ENCODE results near the gene RFT1.
"Not testable (repeated sequence)": the region's sequence is repeated elsewhere in the genome, so short reads cannot be mapped to it uniquely, and the experiment has no call there.

The RFT1 gene

GRCh38 chr3:53071882-53072431, 58.3 kb downstream of the RFT1 start:
- DNase-seq (ENCODE audit: low read depth, low spot score), result no peak

DNA sequence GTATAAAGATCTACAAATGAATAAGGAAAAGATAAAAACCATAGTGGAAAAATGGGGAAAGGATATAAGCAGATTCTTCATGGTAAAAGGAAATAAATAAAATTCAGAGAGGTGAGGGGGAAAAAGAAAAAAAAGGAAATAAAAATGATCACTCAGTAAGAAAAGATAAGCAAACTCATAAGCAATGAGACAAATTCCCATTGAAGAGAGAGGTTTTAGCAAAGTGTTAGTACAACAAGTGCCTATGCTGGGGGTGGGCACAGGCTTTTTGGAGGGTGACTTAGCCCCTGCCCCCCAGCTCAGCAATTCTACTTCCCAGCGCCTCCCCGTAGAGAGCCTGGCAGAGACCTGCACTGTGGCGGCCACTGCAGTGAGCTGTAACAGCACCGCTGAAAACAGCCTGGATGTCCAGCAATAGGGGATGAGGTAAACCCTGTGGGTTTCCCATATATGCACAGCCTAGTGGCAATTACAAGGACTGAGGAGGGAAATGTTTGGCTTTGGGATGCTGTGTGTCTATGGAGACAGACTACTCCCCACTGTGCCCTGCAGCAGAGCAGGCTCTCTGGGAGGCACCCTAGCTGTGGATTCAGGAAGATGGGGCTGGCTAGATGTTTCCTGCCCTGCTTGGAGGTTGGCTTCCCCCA, 60.7 kb downstream of the RFT1 start:
- no peak for DNase-seq (ENCODE audit: low read depth, low spot score)

DNA sequence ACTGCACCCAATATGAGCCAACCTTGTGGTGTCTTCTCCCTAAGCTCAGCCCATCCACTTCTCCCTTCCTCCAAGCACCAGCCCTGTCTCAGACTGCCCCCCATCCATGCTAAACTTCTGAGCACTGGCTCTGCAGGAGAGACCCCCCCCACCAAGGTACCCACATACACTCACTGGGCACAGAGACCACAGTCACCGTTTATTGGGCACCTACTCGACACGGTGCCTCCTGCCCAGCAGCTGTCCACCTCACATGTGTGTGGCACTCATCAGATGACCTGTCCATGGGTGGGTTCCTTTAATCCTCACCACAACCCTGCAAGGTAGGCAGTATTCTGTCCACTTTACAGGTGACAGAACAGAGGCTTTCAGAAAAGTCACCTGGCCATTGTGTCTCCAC, 62.1 kb downstream of the RFT1 start:
- no peak for DNase-seq (ENCODE audit: low read depth, low spot score)

GRCh38 chr3:53067567-53067966, 62.7 kb downstream of the RFT1 start:
- DNase-seq (ENCODE audit: low read depth, low spot score), result no peak

GRCh38 chr3:53065841-53066480, 64.3 kb downstream of the RFT1 start:
- DNase-seq (ENCODE audit: low read depth, low spot score), result no peak

- DNase-seq (ENCODE audit: low read depth, low spot score), result no peak
Observed at GRCh38 chr3:53062905-53063304, 67.3 kb downstream of the RFT1 start.

DNA sequence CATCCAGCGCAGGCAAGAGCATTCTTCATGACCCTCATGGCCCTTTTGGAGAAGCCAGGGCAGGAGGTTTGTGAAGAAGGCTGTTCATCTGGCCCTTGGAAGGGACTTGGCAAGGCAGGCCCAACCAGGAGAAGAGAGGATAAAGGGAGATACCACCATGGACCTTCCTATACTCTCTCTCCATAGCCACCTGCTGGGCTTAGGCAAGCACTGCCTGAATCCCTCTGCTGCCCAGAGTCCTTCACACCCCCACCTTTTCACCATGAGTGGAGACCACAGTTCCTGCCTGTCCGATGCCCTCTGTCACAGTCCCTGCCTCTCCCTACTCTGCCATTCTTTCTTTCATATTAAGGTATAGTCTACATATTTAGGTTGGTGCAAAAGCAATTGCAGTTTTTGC, 73.8 kb downstream of the RFT1 start:
- no peak for DNase-seq (ENCODE audit: low read depth, low spot score)

DNA sequence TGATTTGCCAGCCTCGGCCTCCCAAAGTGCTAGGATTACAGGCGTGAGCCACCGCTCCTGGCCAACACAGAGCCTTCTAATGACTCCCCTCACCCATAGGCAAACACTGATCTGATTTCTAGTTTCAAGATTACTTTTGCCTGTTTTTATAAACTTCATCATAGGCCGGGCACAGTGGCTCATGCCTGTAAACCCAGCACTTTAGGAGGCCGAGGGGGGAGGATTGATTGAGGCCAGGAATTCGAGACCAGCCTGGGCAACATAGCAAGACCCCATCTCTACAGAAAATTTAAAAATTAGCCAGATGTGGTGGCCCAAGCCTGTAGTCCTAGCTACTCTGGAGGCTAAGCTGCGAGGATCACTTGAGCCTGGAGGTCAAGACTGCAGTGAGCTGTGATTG, 76.0 kb downstream of the RFT1 start:
- DNase-seq (ENCODE audit: low read depth, low spot score), result not testable (repeated sequence)

- no peak for DNase-seq (ENCODE audit: low read depth, low spot score)
Observed at GRCh38 chr3:53051929-53052328, 78.3 kb downstream of the RFT1 start.

DNA sequence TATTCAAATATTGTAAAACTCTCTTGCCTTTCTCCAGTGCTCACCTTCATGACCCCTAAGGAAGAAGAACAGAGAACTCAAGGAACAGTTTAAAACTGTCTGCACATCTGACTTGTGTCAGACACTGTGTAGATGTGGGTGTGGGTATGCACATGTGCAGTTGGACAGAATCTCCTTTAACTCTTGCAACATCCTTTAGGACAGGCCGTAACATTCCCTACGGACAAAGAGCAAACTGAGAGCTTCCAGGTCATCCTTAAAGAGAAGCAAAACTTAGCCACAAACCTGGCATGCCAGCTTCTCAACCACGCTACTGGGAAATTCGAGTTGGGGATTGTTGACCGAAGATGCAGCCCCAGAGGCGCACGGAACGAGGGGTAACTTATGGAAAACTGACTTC, 80.2 kb downstream of the RFT1 start:
- no peak for DNase-seq (ENCODE audit: low read depth, low spot score)

DNA sequence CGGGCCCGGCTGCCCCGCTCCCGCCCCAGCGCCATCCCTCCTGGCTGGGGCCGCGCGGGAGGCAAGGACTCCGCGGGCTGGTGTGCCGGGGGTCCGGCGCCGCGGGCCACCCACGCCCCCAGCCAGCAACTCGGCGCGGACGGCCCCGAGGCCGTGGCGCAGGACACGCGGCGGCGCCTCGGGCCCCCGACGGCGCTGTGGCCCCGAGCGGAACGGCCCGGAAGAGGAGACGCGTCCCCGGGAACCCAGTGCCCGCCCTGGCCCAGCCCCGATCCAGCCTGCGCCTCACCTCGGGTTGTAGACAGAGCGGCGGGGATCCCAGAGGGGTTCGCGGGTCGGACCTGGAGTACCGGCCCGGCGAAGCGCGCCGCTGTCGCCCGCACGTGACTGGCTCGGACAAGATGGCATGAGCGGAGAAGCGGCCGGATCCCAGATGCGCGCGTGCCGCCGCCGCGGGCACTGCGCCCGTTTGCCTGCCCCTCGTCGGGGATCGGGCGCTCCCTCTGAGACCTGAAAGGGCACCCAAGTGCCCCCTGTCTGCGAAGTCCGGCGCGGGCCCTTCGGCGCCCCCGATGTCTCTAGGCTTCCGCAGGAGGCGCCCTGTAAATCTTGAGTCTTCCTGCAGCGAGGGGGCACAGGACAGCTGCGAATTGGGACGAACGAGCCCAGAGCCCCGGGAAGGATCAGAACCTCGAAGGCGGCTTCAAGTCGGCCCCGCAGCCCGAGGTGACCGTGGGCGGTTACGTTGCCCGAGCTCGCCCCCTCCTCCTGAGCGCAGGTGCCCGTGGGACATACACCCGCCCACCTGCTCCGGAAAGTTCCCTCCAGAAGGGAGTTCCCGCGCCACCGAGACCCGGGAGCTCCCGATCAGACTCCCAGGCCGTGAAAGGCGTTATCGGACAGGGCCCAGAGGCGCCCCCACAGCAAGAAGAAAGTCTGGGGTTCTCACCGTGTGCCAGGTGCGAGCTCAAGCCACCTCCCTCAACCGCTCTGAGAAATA, 83.8 kb downstream of the RFT1 start:
- DNase-seq (ENCODE audit: low read depth, low spot score), result no peak

GRCh38 chr3:53045518-53046170, 84.6 kb downstream of the RFT1 start, which contains the start of gene SFMBT1:
SFMBT1 (minus strand) TSS chr3:53046073; CDS start chr3:52969128, 76,945 bp downstream.
- no peak for DNase-seq (ENCODE audit: low read depth, low spot score)

DNA sequence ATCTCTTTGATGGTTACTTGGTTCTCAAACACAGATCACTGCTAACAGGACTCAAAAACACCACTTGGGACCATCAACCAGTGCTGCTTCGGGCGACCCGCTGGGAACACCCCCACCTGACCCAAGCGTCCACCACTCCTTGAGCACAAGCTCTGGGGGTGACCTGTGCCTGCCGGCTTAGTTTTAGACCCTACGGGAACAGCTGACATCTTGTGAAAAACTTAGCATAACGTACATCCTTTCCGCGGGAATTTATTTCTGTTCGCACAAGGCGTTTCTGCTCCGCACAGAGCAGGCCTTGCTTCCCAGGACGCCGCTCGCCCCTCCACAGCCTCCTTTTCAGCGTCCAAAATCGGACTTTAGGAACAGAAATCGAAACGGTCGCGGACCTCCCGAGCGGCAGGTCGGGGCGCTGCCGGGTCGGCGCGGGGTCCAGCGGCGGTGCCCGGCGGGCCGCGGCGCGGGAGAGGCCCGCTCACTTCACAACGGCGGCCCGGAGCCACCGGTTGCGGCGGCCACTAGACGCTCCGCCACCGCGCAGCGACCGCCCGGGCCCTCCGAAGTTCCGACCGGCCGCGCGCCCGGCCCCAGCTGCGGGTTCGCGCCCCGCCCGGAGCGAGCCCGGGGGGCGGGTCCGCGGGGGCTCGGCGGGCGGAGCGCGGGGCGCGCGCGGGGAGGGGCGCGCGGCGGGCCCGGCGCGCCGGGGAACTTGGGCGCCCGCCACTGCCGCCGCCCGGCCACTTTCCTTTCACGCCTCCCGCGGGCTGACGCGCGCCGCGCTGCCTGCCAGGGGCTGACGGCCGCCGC, 85.3 kb downstream of the RFT1 start:
- DNase-seq (ENCODE audit: low read depth, low spot score), result peak; percentile 11

GRCh38 chr3:53044371-53044710, 85.9 kb downstream of the RFT1 start:
- DNase-seq (ENCODE audit: low read depth, low spot score), result no peak

- DNase-seq (ENCODE audit: low read depth, low spot score), result no peak
Observed at GRCh38 chr3:53043738-53044137, 86.5 kb downstream of the RFT1 start.

GRCh38 chr3:53042651-53043050, 87.6 kb downstream of the RFT1 start:
- DNase-seq (ENCODE audit: low read depth, low spot score), result no peak

DNA sequence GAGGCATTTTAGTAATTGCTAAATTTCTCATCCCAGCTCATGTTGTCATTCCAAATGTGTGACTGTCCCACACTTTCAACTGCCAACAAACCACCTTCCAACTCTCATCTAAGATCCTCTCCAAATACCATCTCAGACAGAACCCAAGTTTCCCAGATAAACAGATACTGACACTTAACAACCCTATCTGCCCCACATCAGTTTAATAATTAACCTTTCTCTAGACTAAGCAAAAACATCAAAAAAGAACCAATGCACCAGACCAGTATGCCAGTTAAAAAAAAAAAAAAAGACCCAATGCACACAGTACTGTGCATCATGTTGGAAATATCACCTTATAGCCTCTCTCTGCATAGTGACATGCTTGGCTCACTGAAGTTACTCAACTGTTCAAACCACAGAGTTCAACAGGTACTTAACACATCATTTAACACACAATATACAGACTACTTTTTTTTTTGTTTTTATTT, 89.8 kb downstream of the RFT1 start:
- DNase-seq (ENCODE audit: low read depth, low spot score), result no peak

- DNase-seq (ENCODE audit: low read depth, low spot score), result no peak
Observed at GRCh38 chr3:53039376-53039752, 90.9 kb downstream of the RFT1 start.

DNA sequence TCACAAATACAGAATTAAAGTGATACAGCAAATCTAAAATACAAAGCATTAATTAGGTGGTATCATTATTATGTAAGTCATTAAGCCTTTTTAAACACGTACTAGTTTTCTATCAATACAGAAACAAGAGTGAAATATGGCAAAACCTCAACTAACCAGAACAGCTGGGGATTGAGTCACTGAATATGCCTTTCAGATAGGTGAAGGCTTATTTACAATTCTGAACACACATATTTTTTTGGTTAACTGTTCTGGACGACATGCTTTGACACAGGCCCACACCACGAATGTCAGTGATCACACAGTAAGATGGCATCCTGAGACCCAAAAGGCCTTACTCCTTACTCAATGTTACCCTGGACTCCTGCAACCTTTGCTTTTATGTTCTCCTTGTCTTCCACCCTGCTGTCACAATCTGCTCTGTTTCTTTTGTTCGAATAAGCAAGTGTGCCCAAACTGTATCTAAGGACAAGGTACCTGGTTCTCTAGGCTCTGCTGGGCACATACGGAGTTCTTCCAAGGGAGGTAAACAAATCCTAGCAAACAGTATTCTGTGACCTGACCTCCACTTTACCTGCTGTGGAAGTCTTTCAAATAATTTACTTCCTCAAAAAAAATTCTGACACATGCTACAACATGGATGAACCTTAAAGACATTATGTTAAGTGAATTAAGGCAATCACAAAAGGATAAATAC, 91.4 kb downstream of the RFT1 start:
- no peak for DNase-seq (ENCODE audit: low read depth, low spot score)
